Measurements from ENCODE around the gene FRRS1L. TPM values are rescaled to one million over a fixed set of nuclear protein-coding genes. Genes with fewer than 3 reads are reported as not detected.
A peak's percentile ranks its signal among the peaks of the same experiment; 100 is the strongest.

FRRS1L gene
- total and polyA plus RNA-seq, 2 donors (not counting 1 experiment from before 2014, with no cell fraction given): not detected

- Histone ChIP-seq H3K27ac (ENCODE audit: low read length in 2 of 2) (no peak overlapping the region), H4K20me1 (ENCODE audit: control insufficient read depth, insufficient read depth, low read length, poor library complexity, severe bottlenecking) (no peaks in the 10 kb centered on the region), H3K79me2 (ENCODE audit: control insufficient read depth, insufficient read depth, low read length) (no peaks in the 10 kb centered on the region), H3K36me3 (replicated peaks in 1 of 2; ENCODE audit: control extremely low read depth in 1 of 2, control insufficient read depth in 1 of 2, extremely low read depth in 1 of 2, insufficient read depth in 2 of 2, low read length in 1 of 2) (no peaks in the 10 kb centered on the region), H3K4me3 (ENCODE audit: control extremely low read depth in 1 of 5, extremely low read depth in 1 of 5, insufficient read depth in 1 of 5, low read depth in 2 of 5, low read length in 4 of 5) (no peak overlapping the region), H3K9me3 (ENCODE audit: control extremely low read depth in 1 of 3, control insufficient read depth in 2 of 3, insufficient read depth in 1 of 3, low read length in 2 of 3) (no peaks in the 10 kb centered on the region), H2AFZ (ENCODE audit: insufficient read depth, low read depth, low read length, poor library complexity, severe bottlenecking) (no peak overlapping the region), H3K9ac (ENCODE audit: low read length) (no peak overlapping the region), H3K27me3 (replicated peaks in 1 of 4; ENCODE audit: control extremely low read depth in 1 of 4, control insufficient read depth in 3 of 4, insufficient read depth in 4 of 4, low read length in 3 of 4) (peaks cover 0 to 18% (median 14%) of the 10 kb centered on the region in 4 experiments), H3K4me2 (replicated peaks; ENCODE audit: low read depth, low read length, poor library complexity, severe bottlenecking) (no peak overlapping the region), H3K4me1 (ENCODE audit: control insufficient read depth in 2 of 2, insufficient read depth in 2 of 2, low read length in 2 of 2) (peaks cover 0 to 5% of the 10 kb centered on the region in 2 donors)
- no peaks in the 10 kb centered on the region for H3K9me3 Mint-ChIP-seq (ENCODE audit: insufficient read depth)
- ATAC-seq (ENCODE audit: low read depth) (no peak), DNase-seq (no peak)
- POLR2A ChIA-PET: no interaction called here
- WGBS (ENCODE audit: insufficient coverage): 89% methylated on average over 15 of the region's 16 CpGs
- no peak overlapping the region for H3K27ac Mint-ChIP-seq
- TF ChIP-seq EZH2 (IDR thresholded peaks at IDR 0.05; ENCODE audit: borderline replicate concordance, insufficient read depth, low read depth, low read length, poor library complexity, severe bottlenecking) (no peak), CTCF (IDR thresholded peaks at IDR 0.05) (no peak)
- CTCF ChIA-PET: no interaction called here
- no peak overlapping the region for H3K4me3 Mint-ChIP-seq
- peaks cover 56% of the 10 kb centered on the region for H3K27me3 Mint-ChIP-seq
- peaks cover 9% of the 10 kb centered on the region for H3K4me1 Mint-ChIP-seq
- intact Hi-C loops (cut with micrococcal nuclease): no loop called here
These were observed 778 bp downstream of the FRRS1L start for GRCh38 chr9:109166171-109166770.

GRCh38 chr9:109164042-109164441 lies 3.0 kb downstream of the FRRS1L start:
- no peaks in the 10 kb centered on the region for H3K79me2 ChIP-seq (ENCODE audit: control insufficient read depth, insufficient read depth, low read length)
- no peak overlapping the region for H3K4me2 ChIP-seq (replicated peaks; ENCODE audit: low read depth, low read length, poor library complexity, severe bottlenecking)
- CTCF ChIA-PET: no interaction called here
- peaks cover 0 to 13% (median 10%) of the 10 kb centered on the region in 4 experiments for H3K27me3 ChIP-seq (replicated peaks in 1 of 4; ENCODE audit: control extremely low read depth in 1 of 4, control insufficient read depth in 3 of 4, insufficient read depth in 4 of 4, low read length in 3 of 4)
- peak; percentile 9 for DNase-seq
- intact Hi-C loops (cut with micrococcal nuclease): no loop called here
- no peak overlapping the region for H3K4me3 ChIP-seq (ENCODE audit: control extremely low read depth in 1 of 5, extremely low read depth in 1 of 5, insufficient read depth in 1 of 5, low read depth in 2 of 5, low read length in 4 of 5)
- no peak overlapping the region for H3K9ac ChIP-seq (ENCODE audit: low read length)
- H3K36me3 ChIP-seq (replicated peaks in 1 of 2; ENCODE audit: control extremely low read depth in 1 of 2, control insufficient read depth in 1 of 2, extremely low read depth in 1 of 2, insufficient read depth in 2 of 2, low read length in 1 of 2): no peaks in the 10 kb centered on the region
- Mint-ChIP-seq H3K4me1 (peaks cover 9% of the 10 kb centered on the region), H3K27me3 (peaks cover 50% of the 10 kb centered on the region), H3K4me3 (no peak overlapping the region), H3K27ac (no peak overlapping the region), H3K9me3 (ENCODE audit: insufficient read depth) (no peaks in the 10 kb centered on the region)
- no peak overlapping the region for H2AFZ ChIP-seq (ENCODE audit: insufficient read depth, low read depth, low read length, poor library complexity, severe bottlenecking)
- no peaks in the 10 kb centered on the region for H4K20me1 ChIP-seq (ENCODE audit: control insufficient read depth, insufficient read depth, low read length, poor library complexity, severe bottlenecking)
- TF ChIP-seq CTCF (IDR thresholded peaks at IDR 0.05) (no peak), EZH2 (IDR thresholded peaks at IDR 0.05; ENCODE audit: borderline replicate concordance, insufficient read depth, low read depth, low read length, poor library complexity, severe bottlenecking) (no peak)
- H3K4me1 ChIP-seq (ENCODE audit: control insufficient read depth in 2 of 2, insufficient read depth in 2 of 2, low read length in 2 of 2): peaks cover 0 to 5% of the 10 kb centered on the region in 2 donors
- WGBS (ENCODE audit: insufficient coverage): 100% methylated on average over 1 of the region's 5 CpGs
- H3K27ac ChIP-seq (ENCODE audit: low read length in 2 of 2): no peak overlapping the region
- ATAC-seq (ENCODE audit: low read depth): peak; percentile 21
- POLR2A ChIA-PET: no interaction called here
- H3K9me3 ChIP-seq (ENCODE audit: control extremely low read depth in 1 of 3, control insufficient read depth in 2 of 3, insufficient read depth in 1 of 3, low read length in 2 of 3): no peaks in the 10 kb centered on the region

Measured in B cell (primary cell).